HepG2 (cell line): Measurements from ENCODE around the gene BABAM1. TPM values are rescaled to one million over a fixed set of nuclear protein-coding genes. Genes with fewer than 3 reads are reported as not detected.

Experiments
- ATAC-seq: fragments of 200-7000 bp; cut with Tn5 transposase; 3 replicates; pipeline ENCODE4 v1.9.1; 2020; ENCODE audit warnings: mild to moderate bottlenecking, moderate library complexity
- BruUV-seq: library from RNA; stranded (reverse); fragments of 400-500 nt; replicated peaks from 2 replicates; lab custom pipeline; 2021; lab: Mats Ljungman, UMichigan
- CTCF ChIA-PET: fragments of 300-600 bp; formaldehyde crosslinking; extraction: SDS; loops from one replicate; lab custom pipeline; 2021; ENCODE audit warnings: low total read pairs, inconsistent platforms, low intra/inter-chr PET ratio; lab: Yijun Ruan, JAX
- POLR2A ChIA-PET: fragments of 350-600 bp; sonication (Branson Sonifier 250); formaldehyde crosslinking; loops from one replicate; lab custom pipeline; 2020; ENCODE audit warnings: antibody characterized with exemption, inconsistent platforms; lab: Yijun Ruan, JAX
- DNase-seq: peaks from one replicate; pipeline ENCODE4 v3.0.0-alpha.2; 2015; ENCODE audit warnings: low spot score
- FAIRE-seq: peaks from 3 replicates; lab custom pipeline; 2011; peaks lifted over from hg19 to GRCh38; lab: Jason Lieb, UNC
- H2AFZ ChIP-seq: one replicate; pipeline ENCODE4 v1.6.1; 2011; ENCODE audit warnings: low read length, inconsistent platforms
- H3K27ac ChIP-seq: fragments of 300-600 bp; 3 replicates; pipeline ENCODE4 v1.8.0; 2011; ENCODE audit warnings: mixed run types, mild to moderate bottlenecking, mixed read lengths, low read length, inconsistent platforms; ENCODE audit not compliant: insufficient read depth; ENCODE audit errors: extremely low read length
- H3K27me3 ChIP-seq, 2 experiments: fragments of 200-600 bp in 1 of 2; 2 replicates in 1 of 2; 3 replicates in 1 of 2; pipeline versions ENCODE4 v1.6.0 to v1.8.0; 2011; ENCODE audit warnings: low read length in 2 of 2, mild to moderate bottlenecking in 2 of 2, moderate library complexity in 2 of 2, inconsistent platforms in 1 of 2; ENCODE audit not compliant: insufficient read depth in 2 of 2, control insufficient read depth in 1 of 2
- H3K36me3 ChIP-seq, 2 experiments: fragments of 200-600 bp in 1 of 2; replicated peaks in 1 of 2; 2 replicates in 1 of 2; 3 replicates in 1 of 2; pipeline versions ENCODE4 v1.5.1 to v1.8.0; 2011; ENCODE audit warnings: low read length in 2 of 2, inconsistent platforms in 1 of 2; ENCODE audit not compliant: insufficient read depth in 2 of 2, control insufficient read depth in 1 of 2
- H3K4me1 ChIP-seq: 2 replicates; pipeline ENCODE4 v1.5.1; 2012; ENCODE audit warnings: low read length, inconsistent platforms; ENCODE audit not compliant: insufficient read depth
- H3K4me2 ChIP-seq: 2 replicates; pipeline ENCODE4 v1.6.0; 2011; ENCODE audit warnings: low read depth, low read length, inconsistent platforms
- H3K4me3 ChIP-seq, 3 experiments: fragments of 200-600 bp in 1 of 3; sonication (generic), shearing (Covaris generic) in 1 of 3; replicated peaks in 1 of 3; 2 replicates each; pipeline ENCODE4 v1.5.1; 2011 to 2016; ENCODE audit warnings: low read length in 3 of 3, inconsistent platforms in 2 of 3, low read depth in 2 of 3, mild to moderate bottlenecking in 2 of 3, control low read depth in 1 of 3, mixed read lengths in 1 of 3; ENCODE audit not compliant: insufficient read depth in 1 of 3
- H3K79me2 ChIP-seq: one replicate; pipeline ENCODE4 v1.6.1; 2011; ENCODE audit warnings: low read length, inconsistent platforms; ENCODE audit not compliant: insufficient read depth
- H3K9ac ChIP-seq: 2 replicates; pipeline ENCODE4 v1.6.0; 2011; ENCODE audit warnings: mild to moderate bottlenecking, low read depth, low read length, inconsistent platforms; ENCODE audit not compliant: insufficient read depth
- H3K9me3 ChIP-seq: 2 replicates; pipeline ENCODE4 v1.5.1; 2012; ENCODE audit warnings: mild to moderate bottlenecking, low read length
- H4K20me1 ChIP-seq: 2 replicates; pipeline ENCODE4 v1.6.0; 2011; ENCODE audit warnings: inconsistent platforms, mild to moderate bottlenecking, low read length, moderate library complexity; ENCODE audit not compliant: insufficient read depth
- MIXL1 ChIP-seq: IDR thresholded peaks from 2 replicates; pipeline ENCODE4 v1.6.1; 2016
- MYNN ChIP-seq: sonication (generic); formaldehyde crosslinking; IDR thresholded peaks from 2 replicates; pipeline ENCODE4 v1.4.0; 2020; ENCODE audit warnings: mild to moderate bottlenecking, low read depth, missing genetic modification reagents
- NCOR1 ChIP-seq: fragments of 200-600 bp; sonication (generic); IDR thresholded peaks from 2 replicates; pipeline ENCODE4 v1.7.0; 2017; ENCODE audit warnings: antibody characterized with exemption, low read length, borderline replicate concordance
- SMAD9 ChIP-seq: sonication (generic); formaldehyde crosslinking; IDR thresholded peaks from 2 replicates; pipeline ENCODE4 v1.5.1; 2020; ENCODE audit warnings: mild to moderate bottlenecking, missing genetic modification reagents
- SNAI1 ChIP-seq: sonication (generic); formaldehyde crosslinking; IDR thresholded peaks from 2 replicates; pipeline ENCODE4 v1.5.0; 2020; ENCODE audit warnings: mild to moderate bottlenecking, missing genetic modification reagents, borderline replicate concordance
- THAP8 ChIP-seq: sonication (generic); formaldehyde crosslinking; IDR thresholded peaks from 2 replicates; pipeline ENCODE4 v1.5.1; 2020; ENCODE audit warnings: missing genetic modification reagents, mild to moderate bottlenecking, borderline replicate concordance
- ZNF12 ChIP-seq: sonication (generic); formaldehyde crosslinking; IDR thresholded peaks from 2 replicates; pipeline ENCODE4 v1.5.0; 2020; ENCODE audit warnings: missing genetic modification reagents
- ZNF230 ChIP-seq: sonication (generic); formaldehyde crosslinking; IDR thresholded peaks from 2 replicates; pipeline ENCODE4 v1.4.0; 2020; ENCODE audit warnings: mild to moderate bottlenecking, missing genetic modification reagents
- ZNF572 ChIP-seq: sonication (generic); formaldehyde crosslinking; IDR thresholded peaks from 2 replicates; pipeline ENCODE4 v1.5.1; 2020; ENCODE audit warnings: mild to moderate bottlenecking, missing genetic modification reagents
- ZNF660 ChIP-seq: sonication (generic); formaldehyde crosslinking; IDR thresholded peaks from 2 replicates; pipeline ENCODE4 v1.5.1; 2020; ENCODE audit warnings: mild to moderate bottlenecking, low read depth, missing genetic modification reagents, borderline replicate concordance
- WGBS: methylation state at CpG from one replicate; pipeline ENCODE4 v1.1.6; 2017; ENCODE audit warnings: low lambda C conversion rate; 5-methylcytosine and 5-hydroxymethylcytosine counted together
- in situ Hi-C: cut with HindIII; loops from 2 replicates; pipeline ENCODE4 v1.10.0; 2017; ENCODE audit warnings: low pct_unique_long_range_greater_than_20kb; ENCODE audit not compliant: extremely low pct_ligation_motif_present
- intact Hi-C: fragments of 100-400 bp; cut with micrococcal nuclease; formaldehyde crosslinking; loops from one replicate; pipeline ENCODE4 v1.10.0; 2022; ENCODE audit not compliant: unreplicated experiment
- polyA plus RNA-seq, 8 experiments: library from polyadenylated mRNA; depleted of rRNA in 3 of 8; stranded (reverse) in 7 of 8; unstranded in 1 of 8; fragments of >200 nt; fragmentation: Illumina TruSeq in 4 of 8; extraction: Trizol in 4 of 8; gene quantifications; 2 replicates each; pipeline versions ENCODE4 v1.2.1 to v1.2.3, GENCODE V29; 2011 to 2016; ENCODE audit warnings: low read depth in 4 of 8, missing spikeins in 1 of 8, mixed read lengths in 1 of 8; ENCODE audit not compliant: insufficient read depth in 1 of 8
- total RNA-seq, 5 experiments: library from RNA; depleted of rRNA; stranded (reverse); fragments of >200 nt; fragmentation: Illumina TruSeq; extraction: Trizol; gene quantifications; 2 replicates each; pipeline ENCODE4 v1.2.3, GENCODE V29; 2016; ENCODE audit warnings: low read depth in 1 of 5
- TF ChIP-seq, protein P1 (sequence below): sonication (generic); formaldehyde crosslinking; IDR thresholded peaks from 2 replicates; pipeline ENCODE4 v1.9.0; 2021; ENCODE audit warnings: missing genetic modification reagents, mild to moderate bottlenecking, borderline replicate concordance

Gene BABAM1
- total and polyA plus RNA-seq, 2 of the 13 experiments (the other 11 are each of a cell fraction or from before 2014, with no cell fraction given), result 70.0 to 82.0 TPM

- DNase-seq, result no peak
- no peak for FAIRE-seq
- H3K4me2 ChIP-seq, result no peak overlapping the region
- H4K20me1 ChIP-seq, result no peaks in the 10 kb centered on the region
- no TSS peak for BruUV-seq
- intact Hi-C loops (loop anchor here (5.0 kb wide), 1 partner anchor 39 kb away; the partner anchor contains the start of gene OCEL1), in situ Hi-C loops (no loop called here)
- ATAC-seq, result no peak
- H3K9ac ChIP-seq, result no peak overlapping the region
- peaks cover 13% of the 10 kb centered on the region for H3K79me2 ChIP-seq
- H3K27me3 ChIP-seq, result peaks cover 0 to 6% of the 10 kb centered on the region in 2 experiments; a peak in 2 of 5 replicates
- ChIA-PET CTCF (no interaction called here), POLR2A (interaction anchor here (1.8 to 3.4 kb wide), 3 partner anchors 17 to 51 kb away, joined by 7 to 16 read pairs (median 13); partner anchors contain the start of genes DDA1 and USE1)
- peaks cover 0 to 7% of the 10 kb centered on the region in 2 experiments; a peak in 2 of 5 replicates for H3K36me3 ChIP-seq
- 76% methylated on average over 7 of the region's 7 CpGs for WGBS
- no peak for TF ChIP-seq SNAI1
- no peak for TF ChIP-seq THAP8 (CRISPR knock-in tag)
- TF ChIP-seq, protein P1, sequence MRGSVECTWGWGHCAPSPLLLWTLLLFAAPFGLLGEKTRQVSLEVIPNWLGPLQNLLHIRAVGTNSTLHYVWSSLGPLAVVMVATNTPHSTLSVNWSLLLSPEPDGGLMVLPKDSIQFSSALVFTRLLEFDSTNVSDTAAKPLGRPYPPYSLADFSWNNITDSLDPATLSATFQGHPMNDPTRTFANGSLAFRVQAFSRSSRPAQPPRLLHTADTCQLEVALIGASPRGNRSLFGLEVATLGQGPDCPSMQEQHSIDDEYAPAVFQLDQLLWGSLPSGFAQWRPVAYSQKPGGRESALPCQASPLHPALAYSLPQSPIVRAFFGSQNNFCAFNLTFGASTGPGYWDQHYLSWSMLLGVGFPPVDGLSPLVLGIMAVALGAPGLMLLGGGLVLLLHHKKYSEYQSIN (CRISPR knock-in tag), result no peak
- no peak for TF ChIP-seq MIXL1
- no peak for TF ChIP-seq MYNN (CRISPR knock-in tag)
- TF ChIP-seq ZNF230 (CRISPR knock-in tag), result no peak
- TF ChIP-seq ZNF12 (CRISPR knock-in tag), result no peak
- TF ChIP-seq NCOR1, result no peak
- TF ChIP-seq SMAD9 (CRISPR knock-in tag), result no peak
- no peak for TF ChIP-seq ZNF660 (CRISPR knock-in tag)
- TF ChIP-seq ZNF572 (CRISPR knock-in tag), result no peak
- no peaks in the 10 kb centered on the region for H3K9me3 ChIP-seq
- no peak overlapping the region for H3K4me3 ChIP-seq
- no peak overlapping the region for H2AFZ ChIP-seq
- H3K27ac ChIP-seq, result no peak overlapping the region
- H3K4me1 ChIP-seq, result peaks cover 46% of the 10 kb centered on the region
These were observed 1.2 kb upstream of the BABAM1 start for GRCh38 chr19:17266026-17266425.
